CMK (cell line): ENCODE measurements around the gene LCA5L.

Source experiments
- DNase-seq: peaks from one replicate; pipeline ENCODE4 v3.0.0-alpha.2; 2010; ENCODE audit warnings: low read depth

LCA5L gene

DNA sequence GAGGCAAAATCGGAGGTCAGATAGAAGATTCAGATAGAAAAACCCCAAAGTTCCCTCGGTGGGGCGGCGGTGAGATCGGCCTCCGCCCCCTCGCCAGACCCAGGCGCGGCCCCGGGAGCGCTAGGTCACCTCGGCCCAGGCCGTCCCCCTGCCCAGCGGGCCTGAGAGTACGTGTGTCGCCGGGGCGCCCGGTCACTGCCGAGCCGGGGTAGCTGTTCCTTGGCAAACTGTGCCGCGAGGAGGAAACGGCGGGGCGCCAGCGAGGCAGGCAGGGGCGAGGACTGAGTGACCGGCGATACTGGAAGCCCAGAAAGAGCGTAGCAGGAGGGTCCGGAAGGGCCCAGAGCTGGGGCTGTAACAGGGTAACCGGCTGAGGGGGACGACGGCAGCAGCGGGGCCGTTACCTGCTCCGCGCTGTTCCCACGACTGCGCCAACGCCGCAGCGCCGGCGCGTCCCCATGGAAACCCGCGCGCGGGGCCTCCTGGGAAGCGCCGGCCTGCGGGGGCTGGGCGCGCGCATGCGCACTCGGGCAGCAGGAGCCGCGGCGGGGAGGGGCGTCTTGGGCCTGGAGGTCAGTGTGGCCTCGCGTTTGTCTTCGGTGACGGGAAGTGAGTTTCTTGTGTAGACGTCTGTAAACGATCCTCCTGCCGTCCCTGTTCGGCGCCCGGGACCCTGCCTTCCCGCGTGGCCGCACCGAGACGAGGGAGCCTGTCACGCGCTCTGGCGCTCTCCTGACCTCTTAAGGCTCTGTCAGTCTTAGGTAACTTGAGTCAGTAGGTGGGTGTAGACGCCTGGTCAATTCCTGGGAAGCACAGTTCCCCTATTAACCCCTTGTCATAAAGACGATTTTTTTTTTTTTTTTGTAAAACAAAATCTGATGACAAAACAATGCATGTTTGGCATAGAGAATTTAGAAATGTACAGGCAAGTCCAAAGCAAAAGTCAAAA is at the start of gene LCA5L:
Gene LCA5L (minus strand): TSS at position 458 of the 949 bp plus-strand sequence. CDS start 17,285 bp downstream, outside the sequence.
- DNase-seq = peak; percentile 93

DNA sequence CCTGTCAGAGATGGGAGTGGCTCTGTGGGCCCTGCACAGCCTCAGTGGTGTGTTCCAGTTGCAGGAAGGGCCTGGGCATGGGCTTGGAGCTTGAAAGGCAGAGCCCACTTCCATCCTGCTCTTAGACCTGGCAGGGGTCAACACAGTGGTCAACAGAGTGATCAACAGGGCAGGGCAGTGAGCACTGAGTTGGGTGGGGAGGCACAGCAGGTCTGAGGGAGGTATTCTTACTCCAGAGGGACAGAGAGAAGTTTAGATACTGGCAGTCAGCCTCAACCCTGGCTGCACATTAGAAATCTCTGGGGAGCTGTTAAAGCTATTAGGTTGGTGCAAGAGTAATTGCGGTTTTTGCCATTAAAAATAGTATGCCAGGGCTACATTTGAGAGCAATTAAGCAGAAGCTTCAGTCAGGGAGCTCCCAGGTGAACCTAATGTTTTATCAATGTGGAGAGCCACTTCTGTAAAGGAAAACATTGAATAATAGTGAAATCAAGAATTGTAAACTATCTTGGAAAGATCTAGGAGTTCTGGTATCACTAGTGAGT is 43.9 kb upstream of the LCA5L start:
- DNase-seq = no peak

DNA sequence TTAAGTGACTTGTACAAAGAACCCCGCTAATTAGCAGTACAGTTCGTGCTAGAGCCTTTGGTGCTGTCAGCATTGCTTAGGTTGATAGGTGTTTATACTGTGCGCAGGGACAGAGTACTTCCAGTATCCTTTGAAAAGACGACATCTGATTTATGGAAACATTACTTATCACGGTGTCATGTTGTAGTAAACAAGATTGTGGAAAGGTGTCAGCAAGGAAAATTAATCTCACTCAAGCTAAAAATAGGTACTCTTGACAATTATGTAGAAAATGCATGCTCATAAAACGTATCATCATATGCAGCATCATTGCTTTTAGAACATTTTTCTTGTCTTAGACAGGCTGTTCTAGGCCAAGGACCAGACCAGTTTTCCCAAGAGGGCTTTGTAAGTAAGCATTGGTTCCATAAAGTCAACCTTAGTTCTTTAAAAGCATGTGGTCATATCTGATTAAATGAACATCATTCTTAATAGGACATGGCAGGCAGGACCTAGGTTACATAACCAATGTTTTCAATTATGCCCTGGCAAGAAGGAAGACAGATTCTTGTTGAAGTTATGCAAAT is 39.2 kb upstream of the LCA5L start:
- no peak for DNase-seq

DNA sequence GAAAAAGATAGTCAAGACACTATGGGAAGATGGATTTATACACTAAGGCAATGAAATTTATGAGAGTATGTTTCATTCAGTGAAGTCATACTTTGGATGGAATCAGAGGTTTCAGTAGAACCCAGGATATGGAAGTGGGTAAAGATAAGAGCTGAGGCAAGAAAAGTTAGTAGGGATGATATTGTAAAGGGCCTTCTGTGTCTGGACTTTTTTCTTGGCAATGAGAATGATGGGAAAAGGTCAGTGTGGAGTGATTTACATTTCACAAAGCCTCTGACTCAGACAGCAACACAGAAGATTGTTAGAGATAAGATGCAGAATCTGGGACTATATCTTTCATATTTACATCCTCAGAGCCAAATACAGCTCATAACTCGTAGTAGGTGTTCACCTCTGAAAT is 38.3 kb upstream of the LCA5L start:
- DNase-seq = no peak

DNA sequence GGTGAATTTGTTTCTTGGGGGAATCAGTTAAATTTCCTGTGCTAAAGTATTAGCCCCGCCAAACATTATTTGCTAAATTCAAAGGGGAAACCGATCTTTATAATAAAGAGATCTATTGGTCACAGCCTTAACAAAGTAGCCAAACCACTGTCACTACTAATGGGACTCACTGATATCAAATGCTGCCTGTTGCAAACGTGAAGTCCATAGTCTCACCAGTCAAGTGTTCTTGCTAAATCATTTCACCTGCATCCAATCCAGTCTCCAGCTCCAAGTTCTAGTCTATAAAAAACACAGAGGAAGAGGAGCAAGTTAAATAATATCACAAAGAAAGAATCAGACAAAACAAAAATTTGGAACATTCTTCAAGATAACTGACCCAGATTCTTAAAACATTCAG is 36.3 kb upstream of the LCA5L start:
- DNase-seq = no peak

DNA sequence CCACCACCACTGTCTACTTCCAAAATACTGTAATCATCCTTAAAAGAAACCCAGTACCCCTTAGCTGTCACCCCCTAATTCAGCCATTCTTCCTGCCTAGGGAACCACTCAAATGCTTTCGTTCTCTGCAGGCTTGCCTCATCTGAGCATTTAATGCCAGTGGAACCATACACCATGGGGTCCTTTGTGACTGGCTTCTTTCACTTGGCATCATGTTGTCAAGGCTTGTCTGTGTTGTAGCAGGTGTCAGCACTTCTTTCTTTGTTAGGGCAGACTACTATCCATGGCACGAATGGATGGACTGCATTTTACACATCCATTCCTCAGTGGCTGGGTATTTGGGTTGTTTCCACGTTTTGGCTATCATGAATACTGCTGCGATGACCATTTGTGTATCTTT is 34.7 kb upstream of the LCA5L start:
- no peak for DNase-seq

DNA sequence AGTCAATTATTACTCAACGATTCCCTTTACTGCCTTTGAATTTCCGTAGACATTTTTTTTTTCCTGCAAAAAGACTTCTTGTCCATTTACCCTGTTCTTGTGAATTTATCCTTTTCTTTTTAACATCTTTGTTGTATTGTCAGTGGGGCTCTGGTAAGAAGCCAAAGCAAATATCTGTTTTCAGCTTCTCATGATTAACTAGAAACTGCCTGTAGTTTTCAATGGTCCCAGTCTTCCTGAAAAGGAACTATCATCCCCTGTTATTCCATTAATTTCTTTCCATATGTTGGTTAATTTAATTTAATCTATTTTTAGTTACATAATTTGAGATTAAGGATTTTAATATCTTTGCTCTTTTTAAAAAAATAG is 34.2 kb upstream of the LCA5L start:
- no peak for DNase-seq

DNA sequence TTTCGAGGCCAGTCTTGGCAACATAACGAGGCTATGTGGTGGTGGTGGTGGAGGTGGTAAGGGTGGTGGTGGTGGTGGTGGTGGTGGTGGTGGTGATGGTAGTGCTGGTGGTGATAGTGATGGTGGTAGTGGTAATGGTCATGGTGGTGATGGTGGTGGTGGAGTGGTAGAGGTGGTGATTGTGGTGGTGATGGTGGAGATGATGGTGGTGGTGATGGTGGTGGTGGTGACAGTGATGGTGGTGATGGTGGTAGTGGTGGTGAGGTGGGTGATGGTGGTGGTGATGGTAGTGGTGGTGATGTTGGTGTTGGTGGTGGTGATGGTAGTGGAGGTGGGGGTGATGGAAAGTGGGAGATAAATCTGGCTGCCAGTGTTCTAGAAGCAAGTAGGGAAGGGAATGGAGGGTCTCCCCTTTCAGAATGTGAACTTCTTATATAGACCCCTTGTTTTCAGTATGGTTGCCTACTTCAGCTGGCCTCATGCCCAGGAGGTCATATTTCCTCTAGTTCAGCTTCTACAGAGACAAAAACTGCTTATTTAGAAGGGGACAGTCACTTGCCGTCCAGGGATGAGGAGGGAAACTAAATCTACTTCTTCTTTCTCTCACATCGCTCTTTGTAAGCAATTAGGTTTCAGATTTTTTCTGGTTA is 33.7 kb upstream of the LCA5L start:
- DNase-seq = no peak

DNA sequence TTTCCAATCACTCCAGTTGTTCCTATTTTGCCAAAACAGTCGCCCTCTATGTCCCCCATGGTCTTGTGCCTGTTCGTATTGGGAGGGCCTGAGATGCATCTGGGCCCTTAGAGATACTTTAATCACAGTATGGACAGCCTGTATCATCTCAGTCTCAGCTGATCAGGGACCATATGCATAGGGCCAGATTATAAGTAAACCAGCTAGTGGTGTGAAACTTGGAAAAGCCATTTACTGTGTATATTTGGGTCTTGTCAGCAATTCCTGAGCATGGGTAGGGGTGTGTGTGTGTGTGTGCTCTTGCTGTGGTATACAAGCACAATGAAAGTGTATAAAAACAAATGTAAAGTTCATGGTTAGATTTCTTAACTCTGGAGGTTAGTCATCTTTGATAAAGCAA is 29.0 kb upstream of the LCA5L start:
- DNase-seq = no peak

DNA sequence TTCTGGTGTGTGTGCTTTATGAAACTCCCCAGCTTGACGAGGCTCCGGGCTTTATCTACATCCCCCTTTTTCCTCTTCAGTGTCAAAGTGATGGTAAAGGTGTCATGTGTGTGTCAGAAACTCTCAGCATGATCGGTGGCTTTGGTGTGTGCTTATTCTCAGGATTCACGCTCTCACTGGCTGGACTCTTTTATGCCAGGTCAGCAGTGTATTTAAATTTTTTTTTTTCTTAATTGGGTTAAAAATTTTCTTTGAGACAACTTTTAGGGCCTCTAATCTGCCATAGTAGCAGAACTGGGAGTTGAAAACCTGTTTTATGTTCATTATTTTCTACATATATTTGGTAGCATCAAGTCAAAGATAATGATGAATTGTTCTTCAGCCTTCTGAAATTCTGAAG is 27.2 kb upstream of the LCA5L start:
- no peak for DNase-seq

DNA sequence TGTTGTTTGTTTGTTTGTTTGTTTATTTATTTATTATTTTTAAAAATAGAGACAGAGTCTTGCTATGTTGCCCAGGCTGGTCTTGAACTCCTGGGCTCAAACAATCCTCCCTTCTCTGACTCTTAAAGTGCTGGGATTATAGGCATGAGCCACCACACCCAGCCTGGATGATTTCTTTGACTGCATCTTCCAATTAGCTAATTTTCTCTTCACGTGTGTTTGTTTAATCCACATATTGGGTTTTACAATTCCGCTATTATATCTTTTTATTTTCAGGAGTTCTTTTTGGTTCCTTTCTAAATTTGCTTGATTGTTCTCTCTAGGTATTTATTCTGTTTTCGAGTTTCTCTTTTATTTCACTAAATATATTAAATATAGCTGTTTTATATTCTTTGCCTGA is 26.0 kb upstream of the LCA5L start:
- no peak for DNase-seq

DNA sequence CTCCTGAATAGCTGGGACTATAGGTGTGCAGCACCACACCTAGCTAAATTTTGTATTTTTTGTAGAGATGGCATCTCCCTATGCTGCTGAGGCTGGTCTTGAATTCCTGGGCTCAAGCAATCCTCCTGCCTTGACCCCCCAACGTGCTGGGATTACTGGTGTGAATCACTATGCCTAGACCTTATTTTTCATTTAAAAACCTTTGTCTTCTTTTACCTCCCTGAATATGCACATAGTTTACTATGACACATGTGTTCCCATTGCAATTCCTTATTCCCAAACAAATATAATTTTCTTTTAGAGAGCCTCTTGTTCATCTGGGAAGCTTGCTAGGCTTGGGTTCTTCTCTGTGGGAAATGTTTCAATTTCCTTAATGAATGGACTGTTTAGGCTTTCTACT is 23.0 kb upstream of the LCA5L start:
- no peak for DNase-seq

DNA sequence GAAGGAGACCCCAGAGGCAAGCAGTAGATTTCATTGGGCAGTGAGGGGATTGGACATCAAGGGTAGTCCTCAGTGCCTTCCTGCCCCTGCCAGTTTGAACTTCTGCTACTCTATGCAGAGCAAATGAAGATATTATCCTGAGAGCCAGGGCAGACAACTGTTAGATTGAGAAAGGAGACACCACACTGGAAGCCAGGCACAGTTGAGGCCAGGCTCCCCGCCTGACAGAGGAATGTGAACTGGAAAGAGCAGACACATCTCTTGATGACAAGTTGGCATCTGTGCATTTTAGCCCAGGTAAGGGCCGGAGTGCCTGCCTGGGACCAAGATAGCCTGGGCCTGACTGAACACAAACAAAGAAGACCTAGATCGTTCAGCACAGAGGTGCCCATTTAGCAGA is 22.2 kb upstream of the LCA5L start:
- DNase-seq = no peak

DNA sequence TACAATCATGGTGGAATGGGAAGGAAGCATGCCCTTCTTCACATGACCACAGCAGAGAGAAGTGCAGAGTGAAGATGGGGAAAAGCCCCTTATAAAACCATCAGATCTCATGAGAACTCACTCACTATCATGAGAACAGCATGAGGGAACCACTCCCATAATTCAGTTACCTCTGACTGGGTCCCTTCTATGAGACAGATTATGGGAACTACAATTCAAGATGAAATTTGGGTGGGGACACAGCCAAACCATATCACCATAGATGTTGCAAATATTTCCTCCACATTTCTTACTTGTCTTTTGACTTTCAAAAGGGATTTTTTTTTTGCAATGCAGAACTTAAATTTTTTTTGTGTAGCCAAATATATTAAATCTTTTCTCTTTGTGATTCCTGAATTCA is 21.0 kb upstream of the LCA5L start:
- DNase-seq = no peak

DNA sequence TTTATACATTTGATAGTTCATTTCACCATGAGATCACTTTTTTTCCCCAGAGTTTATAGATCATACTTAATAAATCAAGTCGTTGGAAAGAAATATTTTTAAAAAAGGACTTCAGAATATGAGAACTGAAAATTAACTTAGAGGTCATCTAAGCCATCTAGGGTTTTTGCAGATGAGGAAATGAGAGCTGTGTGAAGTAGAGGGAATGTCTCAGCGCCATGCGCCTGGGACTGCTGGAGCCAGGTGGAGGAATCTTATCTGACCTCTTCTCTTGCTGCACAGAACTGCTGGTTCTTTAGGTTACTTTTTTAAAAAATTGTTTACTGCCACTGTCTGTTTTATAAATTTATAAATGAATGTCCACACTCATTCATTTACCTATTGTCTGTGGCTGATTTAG is 17.7 kb upstream of the LCA5L start:
- DNase-seq = no peak

DNA sequence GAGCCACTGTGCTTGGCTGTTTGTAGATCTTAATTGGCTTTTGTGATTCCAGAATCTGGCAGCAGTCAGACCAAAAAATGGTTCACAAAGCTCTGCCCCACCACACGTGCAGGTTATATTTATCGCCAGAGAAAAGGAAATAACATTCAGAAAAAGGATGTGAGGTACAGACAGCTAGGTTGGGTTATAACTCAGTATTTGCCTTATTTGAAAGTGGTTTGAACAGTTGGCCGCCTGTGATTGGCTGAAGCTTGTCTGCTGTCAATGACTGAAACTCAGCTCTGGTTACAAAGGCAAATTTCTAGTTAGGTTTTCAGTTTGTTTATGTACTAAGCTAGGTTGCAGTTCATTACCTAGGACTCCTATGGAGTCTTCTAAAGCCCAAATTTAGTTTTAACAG is 15.8 kb upstream of the LCA5L start:
- no peak for DNase-seq

DNA sequence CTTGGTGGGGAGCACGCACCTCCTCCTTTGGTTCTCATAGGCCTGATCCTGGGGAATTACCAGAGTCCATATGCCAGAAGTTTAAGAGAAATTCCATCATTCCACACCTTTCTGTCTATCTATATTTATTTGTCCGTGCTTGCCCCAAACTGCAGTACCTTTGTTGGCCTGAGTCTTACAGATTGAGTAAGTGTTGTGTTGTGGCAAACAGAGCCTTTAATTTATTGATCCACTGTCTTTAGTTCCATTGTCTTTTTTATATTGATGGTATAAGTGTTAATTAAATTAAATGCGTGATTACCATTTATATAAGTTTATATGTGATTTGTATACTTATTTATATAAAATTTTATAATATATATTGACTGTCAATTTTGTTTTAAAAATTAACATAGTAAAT is 11.1 kb upstream of the LCA5L start:
- no peak for DNase-seq

DNA sequence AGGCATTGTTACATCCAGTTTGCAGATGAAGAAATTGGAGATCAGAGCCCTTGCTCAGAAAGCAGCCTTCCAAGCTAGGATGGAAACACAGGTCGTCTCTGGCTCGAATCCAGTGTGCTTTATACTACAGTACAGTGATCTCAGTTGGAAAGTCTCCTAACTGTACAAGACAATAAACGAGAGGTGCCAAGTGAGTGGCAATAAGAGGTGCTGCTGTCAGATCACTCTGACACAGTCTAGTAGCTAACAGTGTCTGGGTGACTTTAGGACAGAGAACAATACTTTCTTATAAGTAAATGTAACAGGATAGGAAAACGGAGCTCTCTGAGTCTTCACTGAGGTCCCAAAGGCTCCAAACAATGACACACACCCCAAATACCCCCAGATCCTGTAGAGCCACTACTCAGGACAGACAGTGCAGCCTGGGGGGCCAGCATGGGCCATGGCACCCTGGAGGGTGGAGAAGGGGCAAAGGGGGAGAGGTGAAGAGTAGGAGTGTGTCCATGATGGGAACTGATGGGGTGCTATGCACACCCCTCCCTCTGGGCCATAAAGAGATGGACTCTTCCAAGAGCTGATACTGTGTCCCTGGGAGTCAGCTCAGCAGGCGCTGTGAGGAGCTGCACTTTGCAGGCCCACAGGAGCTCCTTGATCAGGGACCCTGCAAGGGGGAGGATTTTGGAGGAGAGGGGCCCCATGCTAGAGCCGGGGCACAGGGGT is 9.5 kb upstream of the LCA5L start:
- DNase-seq = no peak

DNA sequence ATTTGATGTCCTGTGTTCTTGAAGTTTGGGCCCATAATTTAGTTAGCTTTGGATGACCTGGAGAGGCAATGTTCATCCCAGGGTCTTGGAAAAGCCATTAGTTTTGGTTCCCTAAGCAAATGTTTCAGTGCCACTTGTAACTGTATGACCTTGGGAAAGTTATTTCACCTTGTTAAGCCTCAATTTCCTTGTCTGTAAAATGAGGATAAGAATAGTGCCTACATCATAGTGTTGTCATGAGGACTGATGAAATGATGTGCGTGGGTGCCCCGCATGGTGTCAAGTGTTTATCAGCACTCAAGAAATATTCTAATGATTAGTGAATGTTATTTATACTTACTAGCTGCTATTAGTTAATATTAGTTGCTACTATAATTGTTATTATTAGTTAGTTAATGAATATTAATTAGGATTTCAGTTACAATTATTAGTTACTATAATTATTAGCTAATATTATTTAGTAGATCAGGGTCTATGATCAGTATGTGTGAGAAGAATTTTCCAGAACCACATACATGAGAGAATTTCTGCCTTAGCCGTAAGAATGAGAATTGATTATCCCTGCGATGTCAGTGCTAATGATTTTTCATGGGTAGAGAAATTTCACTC is 8.1 kb upstream of the LCA5L start:
- no peak for DNase-seq

DNA sequence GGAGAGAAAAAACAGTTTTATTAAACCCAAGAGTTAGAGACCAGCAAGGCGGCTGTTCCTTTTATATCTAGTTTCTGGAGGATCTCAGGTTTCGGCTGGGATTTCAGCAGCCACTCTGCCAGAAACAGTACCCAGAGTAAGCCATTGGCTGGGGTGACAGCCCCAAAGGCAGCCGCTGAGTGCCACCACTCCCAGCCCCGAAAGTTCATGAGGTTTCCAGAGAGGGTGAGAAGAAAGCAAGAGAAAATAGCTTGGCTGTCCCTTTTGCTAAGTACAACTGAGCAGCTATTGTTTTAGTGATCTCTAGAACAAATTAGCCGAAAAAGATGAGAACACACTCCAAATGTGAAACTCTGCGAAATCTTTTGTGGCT is 7.4 kb upstream of the LCA5L start:
- no peak for DNase-seq

DNA sequence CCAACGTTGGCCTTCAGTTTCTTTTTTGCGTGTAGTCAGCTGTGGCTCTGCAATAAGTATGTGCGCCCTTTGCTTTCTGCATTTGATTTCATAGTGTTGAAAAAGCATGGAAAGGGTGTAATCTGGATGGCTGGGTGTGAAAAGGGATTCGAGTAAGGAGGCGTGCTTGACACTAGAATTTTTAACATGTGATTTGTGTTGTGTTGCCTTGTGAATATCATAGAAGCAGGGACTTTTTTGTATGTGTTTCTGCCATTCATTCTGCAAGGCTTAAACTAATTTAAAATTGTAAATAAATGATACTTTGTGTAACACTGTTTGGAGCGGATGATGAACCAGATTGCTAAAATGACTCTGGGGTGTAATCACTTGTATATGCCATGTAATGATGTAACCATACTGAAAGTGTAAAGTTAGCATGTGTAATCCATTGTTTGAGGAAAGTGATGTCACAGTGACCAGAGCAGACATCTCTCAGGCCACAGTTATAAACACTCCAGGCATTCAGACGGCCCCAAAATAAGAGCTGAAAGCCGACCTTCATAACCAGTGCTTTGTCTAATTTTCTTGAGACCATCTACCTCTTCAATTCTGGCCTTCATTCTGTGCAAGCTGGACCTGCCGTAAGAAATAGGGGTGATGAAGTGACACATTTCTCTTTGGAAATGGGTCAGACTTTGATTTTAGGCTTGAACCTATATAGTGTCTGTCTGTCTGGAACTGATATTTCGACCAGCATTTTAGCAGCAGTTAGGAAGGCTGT is 6.8 kb upstream of the LCA5L start:
- no peak for DNase-seq
